ENCODE results near the gene UBA5. TPM values are rescaled to one million over a fixed set of nuclear protein-coding genes. Genes with fewer than 3 reads are reported as not detected.

The UBA5 gene
- total and polyA plus RNA-seq, 9 of the 15 experiments (the other 6 are each of a cell fraction or from before 2014, with no cell fraction given), result 8.1 to 71.1 (median 29.4) TPM

- Histone ChIP-seq H3K9me3 (replicated peaks; ENCODE audit: control insufficient read depth, insufficient read depth, low read depth, low read length) (no peaks in the 10 kb centered on the region), H3K4me3 (peak overlapping the region; percentile 91), H3K27me3 (ENCODE audit: control insufficient read depth in 2 of 2, insufficient read depth in 2 of 2, low read length in 2 of 2) (no peaks in the 10 kb centered on the region), H3K4me2 (ENCODE audit: insufficient read depth, low read length) (peak overlapping the region; percentile 93), H3K4me1 (replicated peaks in 1 of 2; ENCODE audit: control insufficient read depth in 2 of 2, insufficient read depth in 2 of 2, low read length in 2 of 2) (peaks cover 0 to 9% of the 10 kb centered on the region in 2 experiments; a peak in 3 of 5 replicates), H3K27ac (ENCODE audit: extremely low read depth, low read depth, low read length) (peak overlapping the region; percentile 91; the same call in 2 of the 3 replicates), H3K36me3 (ENCODE audit: control insufficient read depth, insufficient read depth, low read length) (peaks cover 11% of the 10 kb centered on the region; the same call in 2 of the 3 replicates), H3K9ac (ENCODE audit: insufficient read depth in 1 of 2, low read depth in 2 of 2, low read length in 2 of 2) (peak overlapping the region; percentile 23 to 90), H4K20me1 (replicated peaks; ENCODE audit: control insufficient read depth, insufficient read depth, low read length) (no peaks in the 10 kb centered on the region), H3K79me2 (ENCODE audit: control insufficient read depth, insufficient read depth, low read length) (peaks cover 61% of the 10 kb centered on the region), H3K9me1 (ENCODE audit: control insufficient read depth, insufficient read depth, low read length) (no peaks in the 10 kb centered on the region), H2AFZ (ENCODE audit: low read depth, low read length) (peak overlapping the region; percentile 99)
- POLR2A ChIA-PET, result interaction anchor here (0.9 to 1.5 kb wide), 2 partner anchors 8 to 15 kb away, joined by 4 to 5 read pairs; no protein-coding TSS in a partner anchor
- ATAC-seq, result peak; percentile 5; the same call in 2 of the 3 replicates
- intact Hi-C loops (cut with micrococcal nuclease) (no loop called here), in situ Hi-C loops (cut with MboI) (no loop called here)
- FAIRE-seq, result no peak
- DNase-seq (ENCODE audit: extremely low read depth in 1 of 4, low spot score in 3 of 4), result peak in 2 of 4 experiments; percentile 15 to 20
- BruUV-seq (replicated peaks), result no TSS peak
- CTCF ChIA-PET (ENCODE audit: low intra/inter-chr PET ratio), result no interaction called here
- WGBS (ENCODE audit: insufficient coverage, low coverage, missing lambda C conversion rate), result 1% methylated on average over 8 of the region's 8 CpGs
- no peak for TF ChIP-seq SNAPC5 (CRISPR knock-in tag; IDR thresholded peaks at IDR 0.05)
- no peak for TF ChIP-seq NELFE (IDR thresholded peaks at IDR 0.05; ENCODE audit: insufficient read depth, insufficient read length)
- TF ChIP-seq NR2C1 (IDR thresholded peaks at IDR 0.05), result no peak
- no peak for TF ChIP-seq NR2C1 (tag; IDR thresholded peaks at IDR 0.05)
- no peak for TF ChIP-seq POLR2A (conservative IDR thresholded peaks at IDR 0.05)
- no peak for TF ChIP-seq FOXM1 (IDR thresholded peaks at IDR 0.05; ENCODE audit: low read depth)
- TF ChIP-seq FOXM1 (CRISPR knock-in tag; IDR thresholded peaks at IDR 0.05; ENCODE audit: low read depth), result no peak
- TF ChIP-seq TAL1 (IDR thresholded peaks at IDR 0.05), result no peak
- no peak for TF ChIP-seq ZEB2 (IDR thresholded peaks at IDR 0.05)
- TF ChIP-seq ZNF76 (CRISPR knock-in tag; IDR thresholded peaks at IDR 0.05; ENCODE audit: borderline replicate concordance), result no peak
- TF ChIP-seq XRCC4 (IDR thresholded peaks at IDR 0.05; ENCODE audit: extremely low read depth, insufficient read depth, insufficient read length), result no peak
- TF ChIP-seq ZNF316 (IDR thresholded peaks at IDR 0.05), result no peak
- no peak for TF ChIP-seq MYNN (IDR thresholded peaks at IDR 0.05)
- no peak for TF ChIP-seq MYNN (CRISPR knock-in tag; IDR thresholded peaks at IDR 0.05)
- TF ChIP-seq HNRNPLL (IDR thresholded peaks at IDR 0.05; ENCODE audit: low read depth, low read length, poor library complexity, severe bottlenecking), result no peak
- no peak for TF ChIP-seq MCM7 (IDR thresholded peaks at IDR 0.05)
These were observed 972 bp downstream of the UBA5 start for GRCh38 chr3:132661101-132661500.

Measured in K562 (cell line).